GM21528 (cell line): ENCODE measurements around the gene SUGCT.

ENCODE experiments used
- ATAC-seq: cut with Tn5 transposase; IDR thresholded peaks from one replicate; pipeline ENCODE4 v1.9.1; 2021; ENCODE audit warnings: mild to moderate bottlenecking, moderate library complexity; ENCODE audit not compliant: unreplicated experiment, low FRiP score

SUGCT gene

GRCh38 chr7:40500219-40500618 lies 365.4 kb downstream of the SUGCT start:
- no peak for ATAC-seq

DNA sequence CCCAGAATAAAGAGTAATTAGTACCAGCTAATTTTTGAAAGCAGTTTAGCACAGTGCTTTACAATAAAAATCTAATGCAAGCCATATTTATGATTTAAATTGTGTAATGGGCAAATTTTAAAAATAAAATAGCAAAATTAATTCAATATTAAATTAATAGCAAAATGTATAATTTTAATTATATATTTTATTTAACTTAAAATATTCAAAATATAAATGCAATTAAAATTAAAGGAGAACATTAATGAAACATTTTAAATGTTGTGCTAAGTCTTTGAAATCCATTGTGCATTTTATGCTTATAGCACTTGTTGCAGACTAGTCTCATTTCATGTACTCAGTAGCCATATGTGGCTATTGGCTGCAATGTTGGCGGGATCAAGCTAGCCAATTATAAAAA lies 367.6 kb downstream of the SUGCT start:
- ATAC-seq, result no peak

- no peak for ATAC-seq
These were observed 371.4 kb downstream of the SUGCT start for GRCh38 chr7:40506158-40506557.

DNA sequence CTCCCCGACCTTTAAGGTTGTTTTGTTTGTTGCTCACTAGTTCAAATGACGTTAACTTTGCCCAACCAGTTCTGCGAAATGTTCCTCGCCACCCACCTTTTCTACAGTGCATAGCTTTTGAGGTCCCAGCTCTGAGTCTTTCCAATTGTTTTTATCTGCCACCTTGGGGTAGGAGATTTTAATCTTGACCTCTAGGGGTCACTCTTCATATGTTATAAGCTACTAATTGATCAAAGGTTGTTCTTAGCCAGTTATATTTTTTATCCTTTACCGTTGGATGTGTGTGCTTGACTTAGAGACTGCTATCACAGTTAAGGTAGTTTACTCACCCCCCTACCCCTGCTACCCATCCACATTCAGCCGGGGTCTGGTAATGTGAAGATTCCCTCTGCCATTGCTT lies 372.4 kb downstream of the SUGCT start:
- ATAC-seq, result no peak

DNA sequence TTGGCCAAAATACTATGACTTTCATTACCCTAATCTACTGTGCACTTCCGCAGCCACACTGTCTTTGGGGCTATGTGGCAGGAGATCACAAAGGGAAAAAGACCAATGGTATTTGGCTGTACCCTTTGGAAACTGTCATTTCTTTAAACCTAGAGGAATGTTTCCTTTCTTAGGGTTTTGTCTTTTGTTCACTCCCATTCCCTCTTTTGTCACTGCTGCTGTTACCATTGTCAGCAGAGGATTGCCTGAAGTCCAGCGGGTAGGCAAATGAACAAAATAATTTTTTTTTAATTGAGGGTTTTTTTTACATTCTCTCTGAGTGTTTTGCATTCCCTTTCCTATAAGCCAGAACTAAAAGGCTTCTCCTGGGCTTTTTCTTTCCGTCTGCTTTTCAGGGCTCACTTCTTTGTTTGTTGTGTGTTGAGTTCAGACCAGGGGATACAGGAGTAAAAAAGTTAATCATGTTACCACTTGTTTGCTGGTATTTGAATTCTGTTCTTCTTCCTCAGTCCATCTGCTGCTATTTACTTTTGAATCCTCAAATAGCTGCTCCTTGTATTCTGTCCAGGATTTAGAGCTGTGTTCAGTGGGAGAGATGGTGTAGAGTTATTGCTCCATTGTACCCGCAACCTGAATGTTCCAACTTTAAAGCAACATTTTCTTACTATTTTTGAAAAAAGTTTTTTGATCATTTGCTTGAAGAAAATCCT lies 374.6 kb downstream of the SUGCT start:
- no peak for ATAC-seq

DNA sequence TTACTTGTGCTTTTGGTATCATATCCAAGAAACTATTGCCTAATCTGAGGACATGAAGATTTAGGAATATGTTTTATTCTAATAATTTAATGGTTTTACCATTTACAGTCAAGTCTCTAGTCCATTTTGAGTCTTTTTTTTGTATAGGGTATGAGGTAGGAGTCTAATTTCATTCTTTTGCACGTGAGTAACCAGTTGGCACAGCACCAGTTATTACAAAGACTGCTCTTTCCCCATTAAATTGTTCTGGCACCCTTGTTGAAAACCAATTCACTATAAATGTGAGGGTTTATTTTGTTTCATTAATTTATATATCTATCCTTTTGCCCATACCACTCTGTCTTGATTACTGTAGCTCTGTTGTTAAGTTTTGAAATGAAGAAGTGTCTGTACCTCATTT lies 381.6 kb downstream of the SUGCT start:
- ATAC-seq, result no peak

DNA sequence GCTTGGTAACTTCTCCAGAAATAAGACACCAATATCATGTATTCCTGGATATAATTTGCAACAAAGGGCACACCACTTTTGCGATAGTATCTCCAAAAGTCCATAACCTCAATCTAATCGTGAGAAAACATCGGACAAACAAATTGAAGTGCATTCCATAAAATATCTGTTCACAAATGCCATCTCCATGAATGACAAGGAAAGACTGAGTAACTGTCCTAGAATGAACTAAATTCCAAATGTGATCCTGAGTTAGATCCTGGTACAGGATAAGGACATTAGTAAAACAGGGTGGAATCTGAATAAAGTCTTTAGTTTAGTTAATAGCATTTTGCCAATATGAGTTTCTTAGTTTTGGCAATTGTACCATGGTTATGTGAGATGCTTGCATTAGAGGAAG lies 384.2 kb downstream of the SUGCT start:
- no peak for ATAC-seq

- no peak for ATAC-seq
These were observed 386.4 kb downstream of the SUGCT start for GRCh38 chr7:40520986-40521738.

DNA sequence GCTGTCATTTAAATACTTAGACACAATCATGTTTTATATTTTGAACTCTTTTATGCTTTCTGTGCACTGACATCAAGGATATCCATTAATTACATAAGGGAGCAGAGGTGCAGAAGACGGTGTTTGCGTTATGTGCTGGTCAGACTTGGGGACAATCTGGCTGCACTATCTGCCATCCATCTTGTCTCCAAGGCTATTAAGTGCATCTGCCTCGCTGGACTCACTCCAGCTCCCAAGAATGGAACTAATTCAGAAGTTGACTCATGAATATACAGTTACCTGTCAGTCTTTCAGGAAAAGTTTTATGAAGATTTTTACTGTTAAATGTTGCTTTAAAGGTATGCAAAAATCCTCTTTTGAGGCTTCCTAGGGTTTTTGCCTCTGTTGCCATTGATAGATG lies 391.0 kb downstream of the SUGCT start:
- ATAC-seq, result no peak

- ATAC-seq, result no peak
These were observed 392.3 kb downstream of the SUGCT start for GRCh38 chr7:40526951-40527715.

GRCh38 chr7:40527723-40528122 lies 392.9 kb downstream of the SUGCT start:
- ATAC-seq, result no peak

GRCh38 chr7:40530292-40530691 lies 395.5 kb downstream of the SUGCT start:
- no peak for ATAC-seq

GRCh38 chr7:40531956-40532355 lies 397.2 kb downstream of the SUGCT start:
- ATAC-seq, result no peak

DNA sequence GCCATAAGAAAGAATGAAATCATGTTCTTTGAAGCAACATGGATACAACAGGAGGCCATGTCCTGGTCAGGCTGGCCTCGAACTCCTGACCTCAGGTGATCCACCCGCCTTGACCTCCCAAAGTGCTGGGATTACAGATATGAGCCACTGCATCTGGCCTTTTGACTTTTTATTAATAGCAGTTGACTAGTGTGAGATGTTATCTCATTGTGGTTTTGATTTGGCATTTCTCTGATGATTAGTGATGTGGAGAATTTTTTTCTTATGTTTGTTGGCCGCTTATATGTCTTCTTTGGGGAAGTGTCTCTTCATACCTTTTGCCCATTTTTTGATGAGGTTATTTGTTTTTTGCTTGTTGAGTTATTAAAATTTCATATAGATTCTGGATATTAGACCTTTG lies 400.9 kb downstream of the SUGCT start:
- ATAC-seq, result no peak

- no peak for ATAC-seq
These were observed 401.6 kb downstream of the SUGCT start for GRCh38 chr7:40536421-40536820.

GRCh38 chr7:40538281-40538680 lies 403.5 kb downstream of the SUGCT start:
- ATAC-seq, result no peak

- no peak for ATAC-seq
These were observed 406.5 kb downstream of the SUGCT start for GRCh38 chr7:40541336-40541735.

GRCh38 chr7:40542982-40543741 lies 408.4 kb downstream of the SUGCT start:
- ATAC-seq, result no peak

DNA sequence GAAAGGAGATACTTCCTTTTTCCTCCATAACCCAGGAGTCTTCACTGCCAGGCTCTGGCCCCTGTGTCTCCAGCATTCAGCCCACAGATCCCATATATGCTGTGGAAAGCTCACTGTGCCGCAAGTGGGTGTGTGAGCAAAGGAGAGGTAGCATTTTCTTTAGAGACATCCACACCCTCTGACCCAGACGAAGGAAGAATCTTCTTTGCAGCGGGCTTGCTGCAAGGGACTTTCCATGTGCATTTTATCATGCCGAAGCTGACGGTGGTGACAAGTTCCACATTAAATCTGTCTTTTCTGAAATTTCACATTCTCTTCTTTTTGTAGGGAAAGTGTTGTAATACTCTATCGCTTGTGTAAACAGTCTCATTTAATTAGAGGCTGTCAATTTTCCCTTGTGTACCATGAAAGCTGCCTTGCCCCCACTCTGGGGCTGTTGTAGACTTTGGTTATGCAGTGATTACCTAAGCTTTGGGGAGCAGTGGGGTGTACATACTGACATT lies 409.5 kb downstream of the SUGCT start:
- no peak for ATAC-seq

GRCh38 chr7:40544871-40545303 lies 410.1 kb downstream of the SUGCT start:
- no peak for ATAC-seq
